Activated naive CD4-positive, alpha-beta T cell treated with anti-CD3 and anti-CD28 coated beads for 36 hours (primary cell): Measurements from ENCODE around the gene GSK3A. TPM values are rescaled to one million over a fixed set of nuclear protein-coding genes. Genes with fewer than 3 reads are reported as not detected.

Experiments used
- total RNA-seq, 2 experiments: library from RNA; stranded (reverse); gene quantifications; one replicate each; pipeline ENCODE4 v1.2.3, GENCODE V29; 2021

GSK3A gene
- total RNA-seq, 2 experiments from 2014 or later: 31.1 to 33.8 TPM

Other genes starting within 250 kb of the GSK3A start
- gene ATP1A3, start 248.4 kb downstream of the GSK3A start, total RNA-seq: 1 to 10 TPM; 1.1 to 1.5 TPM
- gene GRIK5, start 172.4 kb downstream of the GSK3A start, total RNA-seq: 1 to 10 TPM; 1.9 to 2.2 TPM
- 1 to 10 TPM; 8.4 to 8.8 TPM for gene ZNF574, start 166.4 kb downstream of the GSK3A start, total RNA-seq
- 10 to 100 TPM; 30.0 to 31.9 TPM for gene POU2F2, start 110.2 kb downstream of the GSK3A start, total RNA-seq
- gene DEDD2, start 24.9 kb downstream of the GSK3A start, total RNA-seq: 10 to 100 TPM; 24.8 to 26.0 TPM
- gene ZNF526, start 22.3 kb downstream of the GSK3A start, total RNA-seq: 10 to 100 TPM; 11.5 to 11.6 TPM
- 10 to 100 TPM; 52.4 to 55.6 TPM for gene ERF, start 12.5 kb upstream of the GSK3A start, total RNA-seq
- gene CIC, start 26.6 kb upstream of the GSK3A start, total RNA-seq: 10 to 100 TPM; 60.2 to 61.5 TPM
- under 1 TPM; 0.27 to 0.43 TPM for gene PRR19, start 59.5 kb upstream of the GSK3A start, total RNA-seq
- 10 to 100 TPM; 36.6 TPM for gene PAFAH1B3, start 60.0 kb upstream of the GSK3A start, total RNA-seq
- not detected for gene TMEM145, start 70.7 kb upstream of the GSK3A start, total RNA-seq
- gene MEGF8, start 83.0 kb upstream of the GSK3A start, total RNA-seq: 1 to 10 TPM; 3.3 to 4.0 TPM
- gene CNFN, start 147.7 kb upstream of the GSK3A start, total RNA-seq: not detected
- 10 to 100 TPM; 30.2 to 32.5 TPM for gene LIPE, start 184.8 kb upstream of the GSK3A start, total RNA-seq
- gene CXCL17, start 200.3 kb upstream of the GSK3A start, total RNA-seq: not detected